GM18517 (cell line): ENCODE results near the gene HTRA3.
"Not testable (repeated sequence)": the region's sequence is repeated elsewhere in the genome, so short reads cannot be mapped to it uniquely, and the experiment has no call there.

ENCODE experiments used
- ATAC-seq: cut with Tn5 transposase; IDR thresholded peaks from one replicate; pipeline ENCODE4 v1.9.1; 2021; ENCODE audit warnings: mild to moderate bottlenecking, moderate library complexity; ENCODE audit not compliant: unreplicated experiment

The HTRA3 gene

DNA sequence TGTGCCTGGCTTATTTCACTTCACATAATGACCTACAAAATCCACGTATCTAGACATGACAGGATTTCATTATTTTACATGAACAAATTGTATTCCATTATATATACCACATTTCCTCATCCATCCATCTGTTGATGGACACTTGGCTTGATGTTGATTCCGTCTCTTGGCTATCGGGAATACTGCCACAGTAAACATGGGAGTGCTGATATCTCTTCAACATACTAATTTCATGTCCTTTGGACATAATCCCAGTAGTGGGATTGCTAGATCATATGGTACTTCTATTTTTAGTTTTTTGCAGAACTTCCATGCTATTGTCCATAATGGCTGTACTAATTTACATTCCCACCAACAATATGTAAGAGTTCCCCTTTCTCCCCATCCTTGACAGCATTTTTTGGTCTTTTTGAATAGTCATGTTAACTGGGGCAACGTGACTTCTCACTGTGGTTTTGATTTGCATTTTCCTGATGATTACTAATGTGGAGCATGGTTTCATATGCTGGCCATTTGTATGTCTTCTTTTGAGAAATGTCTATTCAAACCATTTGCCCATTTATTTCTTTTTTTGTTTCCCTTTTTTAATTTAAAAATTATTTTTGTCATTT is 68.9 kb downstream of the HTRA3 start:
- ATAC-seq: no peak

GRCh38 chr4:8340781-8341241 is 71.3 kb downstream of the HTRA3 start:
- no peak for ATAC-seq

- not testable (repeated sequence) for ATAC-seq
Measured at GRCh38 chr4:8341281-8341680, 71.7 kb downstream of the HTRA3 start.

DNA sequence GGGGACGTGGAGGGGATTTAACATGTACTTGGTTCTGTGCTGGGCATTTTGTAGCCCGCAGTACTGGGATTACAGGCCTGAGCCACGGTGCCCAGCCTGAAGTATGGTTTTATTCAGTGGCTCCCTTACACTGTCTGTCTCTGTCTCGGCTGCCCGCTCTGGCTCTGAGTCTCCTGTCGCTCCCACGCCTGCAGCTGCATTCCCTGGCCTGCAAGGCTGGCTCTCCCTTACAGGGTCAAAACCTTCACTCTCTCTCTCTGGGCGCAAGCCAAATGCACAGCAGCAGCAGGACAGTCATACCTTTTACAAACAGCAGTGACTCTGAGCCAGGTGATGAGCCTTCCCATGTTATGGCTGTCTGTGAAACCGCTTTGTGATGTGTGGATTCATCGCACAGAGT is 72.1 kb downstream of the HTRA3 start:
- no peak for ATAC-seq

DNA sequence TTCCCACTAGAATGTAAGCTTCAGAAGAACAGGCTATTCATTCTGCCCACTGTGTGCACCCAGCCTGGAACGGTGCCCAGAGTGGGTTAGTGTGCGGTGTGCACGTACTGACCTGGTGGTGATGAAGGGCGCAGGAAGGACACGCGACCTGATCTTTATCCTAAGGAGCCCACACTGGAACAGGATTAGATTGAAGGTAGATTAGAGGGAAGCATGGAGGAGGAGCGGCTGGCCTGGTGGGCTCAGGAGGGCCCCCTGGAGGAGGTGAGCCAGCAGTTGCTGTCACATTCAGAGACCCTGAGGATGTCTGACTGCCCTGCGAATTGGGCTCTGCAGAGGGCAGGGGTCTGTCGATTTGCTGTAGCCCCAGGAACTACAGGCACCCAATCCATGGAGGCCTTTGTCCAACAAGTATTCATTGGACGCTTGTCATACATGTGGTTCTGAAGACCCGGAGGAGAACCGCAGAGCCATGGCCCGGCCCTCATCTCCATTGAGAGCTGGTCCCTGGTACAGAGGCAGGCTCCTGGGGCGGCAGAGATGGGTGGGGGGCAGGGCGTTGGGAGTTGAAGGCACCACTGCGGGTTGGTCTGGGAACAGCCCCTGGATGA is 73.2 kb downstream of the HTRA3 start:
- ATAC-seq: no peak

DNA sequence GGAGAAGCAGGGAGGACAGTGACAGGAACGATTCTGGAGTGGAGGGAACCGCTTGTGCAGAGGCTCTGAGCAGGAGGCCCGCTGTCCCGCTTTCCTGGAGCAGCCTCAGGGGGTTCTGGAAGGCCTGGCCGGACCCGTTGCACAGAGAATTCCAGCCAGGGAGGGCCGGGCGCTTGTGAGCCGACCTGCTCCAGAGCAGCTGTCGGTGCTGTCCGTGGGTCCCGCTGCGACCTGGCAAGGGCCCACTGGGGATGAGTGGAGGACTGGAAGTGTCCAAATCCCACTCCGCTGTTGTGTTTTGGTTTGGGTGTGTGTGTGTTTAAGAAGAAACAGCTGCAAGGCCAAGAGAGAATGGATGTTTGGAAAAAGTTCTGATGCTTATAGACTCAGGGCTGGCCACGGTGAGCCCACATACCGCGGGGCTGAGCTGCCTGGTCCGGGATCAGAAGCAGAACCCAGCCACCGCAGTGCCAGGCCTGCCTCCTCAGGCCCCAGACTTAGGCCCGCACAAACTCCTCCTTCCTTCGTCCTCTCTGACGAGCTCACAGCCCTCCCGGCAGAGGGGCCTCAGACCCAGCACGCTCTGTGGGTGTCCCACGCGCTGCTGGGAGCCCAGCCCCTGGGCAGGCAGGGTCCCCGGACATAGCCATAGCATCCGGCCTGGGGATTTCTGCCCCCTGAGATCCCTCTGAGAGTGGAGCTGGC is 73.9 kb downstream of the HTRA3 start:
- no peak for ATAC-seq

DNA sequence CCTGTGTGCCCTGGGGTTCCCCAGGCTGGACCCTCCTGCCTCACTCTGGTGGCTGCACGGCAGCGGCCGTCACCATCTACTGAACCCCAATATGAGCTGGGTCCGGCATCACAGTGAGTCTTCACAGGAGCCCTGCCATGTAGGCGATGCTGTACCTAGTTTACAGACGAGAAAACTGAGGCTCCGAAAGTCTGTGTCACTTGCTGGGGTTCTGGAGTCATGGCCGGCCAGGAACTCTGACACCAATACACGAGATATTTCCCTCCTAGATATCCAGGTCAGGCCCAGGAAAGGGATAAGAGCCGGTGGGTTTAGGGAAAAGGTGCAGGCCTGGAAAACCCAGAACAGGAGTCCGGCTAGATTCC is 74.4 kb downstream of the HTRA3 start:
- no peak for ATAC-seq

DNA sequence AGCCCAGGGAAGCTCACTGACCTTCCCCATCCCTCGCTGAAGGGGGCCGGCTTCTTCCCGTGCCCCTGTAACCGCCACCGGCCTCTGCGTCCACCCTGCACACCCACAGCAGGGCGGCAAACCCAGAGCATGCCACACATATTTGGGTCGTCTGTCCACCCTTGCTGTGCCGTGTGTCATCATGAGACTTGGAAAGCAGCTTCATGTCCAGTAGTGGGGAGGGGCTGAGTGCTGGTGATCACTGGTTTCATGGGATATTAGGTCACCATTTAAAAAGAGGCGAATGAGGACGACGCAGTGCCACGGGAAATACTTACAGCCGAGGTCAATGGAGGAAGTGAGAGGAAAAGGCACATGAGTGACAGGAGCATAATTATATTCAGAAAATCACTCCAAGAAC is 74.8 kb downstream of the HTRA3 start:
- no peak for ATAC-seq

DNA sequence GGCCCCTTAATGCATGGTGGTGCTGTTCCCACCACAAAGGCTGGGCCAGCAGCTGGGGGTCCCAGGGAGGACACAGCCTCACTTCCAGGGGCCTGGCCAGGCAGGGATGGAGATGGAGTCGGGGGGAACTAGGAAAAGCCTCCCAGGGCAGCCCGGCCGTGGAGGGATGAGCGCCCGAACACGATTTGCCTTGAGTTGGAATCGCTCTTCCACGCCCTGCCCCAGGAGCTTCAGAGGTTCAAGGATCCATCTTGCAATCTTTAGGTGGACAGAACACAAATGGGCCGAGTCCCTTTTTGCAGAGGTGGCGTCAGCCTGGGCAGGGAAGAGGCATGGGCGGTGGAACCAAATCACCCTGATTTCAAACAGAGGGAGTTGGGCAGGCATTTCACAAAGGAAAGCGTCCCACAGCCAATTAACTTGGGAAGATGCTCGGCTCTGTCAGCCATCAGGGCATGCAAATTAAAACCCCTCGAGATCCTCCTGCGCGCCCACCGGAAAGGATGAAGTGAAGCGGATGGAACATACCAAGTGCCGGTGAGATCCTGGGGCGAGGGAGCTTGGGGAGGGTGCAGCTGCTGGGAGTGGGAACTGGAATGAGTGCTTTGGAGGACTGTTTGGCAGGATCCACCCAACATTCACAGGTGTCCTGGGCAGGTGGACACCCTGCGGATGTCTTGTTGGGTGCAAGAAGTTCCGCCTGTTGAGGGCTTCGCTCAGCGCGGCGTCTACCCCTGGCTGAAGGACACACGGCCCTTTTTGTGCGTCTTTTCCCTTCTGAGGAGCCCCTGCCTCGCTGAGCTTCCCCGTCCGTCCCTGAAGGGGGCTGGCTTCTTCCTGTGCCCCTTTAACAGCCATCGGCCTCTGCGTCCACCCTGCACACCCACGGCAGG is 75.7 kb downstream of the HTRA3 start:
- no peak for ATAC-seq

- ATAC-seq: no peak
Measured at GRCh38 chr4:8345946-8346814, 76.6 kb downstream of the HTRA3 start.

- ATAC-seq: no peak
Measured at GRCh38 chr4:8346838-8347605, 77.5 kb downstream of the HTRA3 start.

GRCh38 chr4:8347660-8348059 is 78.1 kb downstream of the HTRA3 start:
- no peak for ATAC-seq

DNA sequence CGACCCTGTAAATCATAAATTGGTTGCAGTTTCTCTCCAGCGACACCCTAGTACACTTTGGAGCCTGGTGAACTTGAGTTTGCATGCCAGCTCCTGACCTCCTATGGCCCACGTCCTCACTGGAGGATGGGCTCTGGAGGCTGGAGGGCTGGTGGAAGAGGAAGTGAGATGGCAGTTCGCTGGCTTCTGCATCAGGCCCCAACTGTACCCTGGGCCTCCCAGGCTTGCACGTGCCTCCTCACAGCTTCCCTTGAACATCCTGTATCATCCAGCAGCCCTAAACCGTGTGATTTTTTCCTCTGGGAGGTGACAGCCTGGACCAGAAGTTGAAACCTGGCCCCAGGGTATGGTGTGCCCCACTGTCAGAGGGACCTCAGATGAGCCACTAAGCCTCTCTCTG is 78.5 kb downstream of the HTRA3 start:
- ATAC-seq: no peak

DNA sequence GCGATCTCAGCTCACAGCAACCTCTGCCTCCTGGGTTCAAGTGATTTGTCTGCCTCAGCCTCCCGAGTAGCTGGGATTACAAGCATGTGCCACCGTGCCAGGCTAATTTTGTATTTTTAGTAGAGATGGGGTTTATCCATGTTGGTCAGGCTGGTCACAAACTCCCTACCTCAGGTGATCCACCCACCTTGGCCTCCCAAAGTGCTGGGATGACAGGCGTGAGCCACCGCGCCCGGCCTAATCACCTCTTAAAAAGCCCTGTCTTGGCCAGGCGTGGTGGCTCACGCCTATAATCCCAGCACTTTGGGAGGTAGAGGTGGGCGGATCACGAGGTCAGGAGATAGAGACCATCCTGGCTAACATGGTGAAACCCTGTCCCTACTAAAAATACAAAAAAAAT is 79.7 kb downstream of the HTRA3 start:
- ATAC-seq: not testable (repeated sequence)

DNA sequence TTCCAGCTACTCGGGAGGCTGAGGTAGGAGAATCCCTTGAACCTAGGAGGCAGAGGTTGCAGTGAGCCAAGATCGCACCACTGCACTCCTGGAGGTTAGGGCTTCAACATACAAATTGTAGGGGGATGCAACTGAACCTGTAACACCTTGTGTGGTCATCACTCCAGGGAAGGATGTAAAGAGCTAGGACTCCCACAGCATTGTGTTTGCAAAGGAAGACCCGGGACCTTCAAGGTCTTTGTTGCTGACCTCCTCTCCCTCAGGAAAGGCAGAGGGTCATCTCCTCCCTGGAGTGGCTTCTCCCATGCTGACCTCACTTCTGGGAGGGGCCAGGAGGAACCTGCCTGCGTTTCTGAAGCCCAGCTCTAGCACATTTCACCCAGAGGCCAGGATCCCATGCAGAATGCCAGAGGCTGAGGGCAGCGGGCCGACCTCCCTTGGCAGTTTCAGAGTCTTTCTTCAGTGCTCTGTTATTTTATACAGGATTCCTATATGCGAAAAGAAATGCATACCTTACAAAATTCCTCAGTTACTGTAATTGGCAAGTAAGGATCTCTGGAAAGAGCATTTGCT is 80.2 kb downstream of the HTRA3 start:
- no peak for ATAC-seq

GRCh38 chr4:8350352-8350751 is 80.8 kb downstream of the HTRA3 start:
- ATAC-seq: no peak

GRCh38 chr4:8350841-8351461 is 81.4 kb downstream of the HTRA3 start:
- ATAC-seq: no peak

GRCh38 chr4:8351931-8352367 is 82.4 kb downstream of the HTRA3 start:
- ATAC-seq: no peak
